Measurements from ENCODE around the gene PDZRN3. TPM values are rescaled to one million over a fixed set of nuclear protein-coding genes. Genes with fewer than 3 reads are reported as not detected.

The PDZRN3 gene
- total RNA-seq, 1 experiment from 2014 or later, result 0.24 TPM

- no peak overlapping the region for H3K27ac ChIP-seq (ENCODE audit: low read depth, low read length, poor library complexity, severe bottlenecking)
- ChIA-PET CTCF (no interaction called here), POLR2A (ENCODE audit: low non-redundant PET) (no interaction called here)
- no peak overlapping the region for H3K4me3 ChIP-seq (ENCODE audit: low read depth, low read length, poor library complexity, severe bottlenecking)
- no peaks in the 10 kb centered on the region for H3K4me1 ChIP-seq (ENCODE audit: insufficient read depth, low read length, poor library complexity, severe bottlenecking)
- intact Hi-C loops (cut with micrococcal nuclease; ENCODE audit: unreplicated experiment), result no loop called here
- no peaks in the 10 kb centered on the region for H3K36me3 ChIP-seq (ENCODE audit: insufficient read depth, low read length, poor library complexity, severe bottlenecking)
- no peaks in the 10 kb centered on the region for H3K9me3 ChIP-seq (ENCODE audit: low read depth, low read length, poor library complexity, severe bottlenecking)
- no peak for TF ChIP-seq EZH2 (IDR thresholded peaks at IDR 0.05; ENCODE audit: borderline replicate concordance, low read depth, low read length, poor library complexity, severe bottlenecking)
- TF ChIP-seq, protein P1, sequence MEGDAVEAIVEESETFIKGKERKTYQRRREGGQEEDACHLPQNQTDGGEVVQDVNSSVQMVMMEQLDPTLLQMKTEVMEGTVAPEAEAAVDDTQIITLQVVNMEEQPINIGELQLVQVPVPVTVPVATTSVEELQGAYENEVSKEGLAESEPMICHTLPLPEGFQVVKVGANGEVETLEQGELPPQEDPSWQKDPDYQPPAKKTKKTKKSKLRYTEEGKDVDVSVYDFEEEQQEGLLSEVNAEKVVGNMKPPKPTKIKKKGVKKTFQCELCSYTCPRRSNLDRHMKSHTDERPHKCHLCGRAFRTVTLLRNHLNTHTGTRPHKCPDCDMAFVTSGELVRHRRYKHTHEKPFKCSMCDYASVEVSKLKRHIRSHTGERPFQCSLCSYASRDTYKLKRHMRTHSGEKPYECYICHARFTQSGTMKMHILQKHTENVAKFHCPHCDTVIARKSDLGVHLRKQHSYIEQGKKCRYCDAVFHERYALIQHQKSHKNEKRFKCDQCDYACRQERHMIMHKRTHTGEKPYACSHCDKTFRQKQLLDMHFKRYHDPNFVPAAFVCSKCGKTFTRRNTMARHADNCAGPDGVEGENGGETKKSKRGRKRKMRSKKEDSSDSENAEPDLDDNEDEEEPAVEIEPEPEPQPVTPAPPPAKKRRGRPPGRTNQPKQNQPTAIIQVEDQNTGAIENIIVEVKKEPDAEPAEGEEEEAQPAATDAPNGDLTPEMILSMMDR (conservative IDR thresholded peaks at IDR 0.05; ENCODE audit: low read depth, low read length), result no peak
- no TSS peak for BruUV-seq (replicated peaks)
- DNase-seq (ENCODE audit: low spot score), result no peak
- H3K27me3 ChIP-seq (replicated peaks; ENCODE audit: insufficient read depth, low read depth, low read length, poor library complexity), result no peaks in the 10 kb centered on the region
These were observed 88.3 kb downstream of the PDZRN3 start for GRCh38 chr3:73536336-73536895.

DNA sequence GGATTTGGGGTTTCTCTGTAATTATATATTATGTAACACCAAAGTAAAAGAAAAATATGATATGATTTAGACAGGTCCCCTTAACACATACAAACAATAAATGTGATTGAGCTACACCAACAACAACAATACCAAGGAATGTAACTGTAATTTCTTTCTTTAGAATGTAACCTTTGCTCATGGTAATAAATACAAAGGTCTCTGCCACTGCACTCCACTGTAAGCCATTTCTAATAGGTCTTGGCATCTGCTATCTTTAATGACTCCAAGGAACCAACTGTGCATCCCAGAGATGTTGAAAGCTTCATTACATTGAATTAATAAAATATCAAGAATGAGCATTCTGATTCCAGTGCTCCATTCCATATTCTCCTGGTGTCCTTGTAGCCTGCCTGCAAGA lies 88.8 kb downstream of the PDZRN3 start:
- Histone ChIP-seq H3K4me1 (ENCODE audit: insufficient read depth, low read length, poor library complexity, severe bottlenecking) (no peaks in the 10 kb centered on the region), H3K27ac (ENCODE audit: low read depth, low read length, poor library complexity, severe bottlenecking) (no peak overlapping the region), H3K4me3 (ENCODE audit: low read depth, low read length, poor library complexity, severe bottlenecking) (no peak overlapping the region), H3K36me3 (ENCODE audit: insufficient read depth, low read length, poor library complexity, severe bottlenecking) (no peaks in the 10 kb centered on the region), H3K27me3 (replicated peaks; ENCODE audit: insufficient read depth, low read depth, low read length, poor library complexity) (no peaks in the 10 kb centered on the region), H3K9me3 (ENCODE audit: low read depth, low read length, poor library complexity, severe bottlenecking) (no peaks in the 10 kb centered on the region)
- no TSS peak for BruUV-seq (replicated peaks)
- POLR2A ChIA-PET (ENCODE audit: low non-redundant PET), result no interaction called here
- CTCF ChIA-PET, result no interaction called here
- intact Hi-C loops (cut with micrococcal nuclease; ENCODE audit: unreplicated experiment), result no loop called here
- DNase-seq (ENCODE audit: low spot score), result no peak
- TF ChIP-seq, protein P1 (conservative IDR thresholded peaks at IDR 0.05; ENCODE audit: low read depth, low read length), result no peak
- no peak for TF ChIP-seq EZH2 (IDR thresholded peaks at IDR 0.05; ENCODE audit: borderline replicate concordance, low read depth, low read length, poor library complexity, severe bottlenecking)

- no TSS peak for BruUV-seq (replicated peaks)
- ChIA-PET CTCF (no interaction called here), POLR2A (ENCODE audit: low non-redundant PET) (no interaction called here)
- Histone ChIP-seq H3K9me3 (ENCODE audit: low read depth, low read length, poor library complexity, severe bottlenecking) (no peaks in the 10 kb centered on the region), H3K4me1 (ENCODE audit: insufficient read depth, low read length, poor library complexity, severe bottlenecking) (no peaks in the 10 kb centered on the region), H3K36me3 (ENCODE audit: insufficient read depth, low read length, poor library complexity, severe bottlenecking) (no peaks in the 10 kb centered on the region), H3K27me3 (replicated peaks; ENCODE audit: insufficient read depth, low read depth, low read length, poor library complexity) (no peaks in the 10 kb centered on the region), H3K27ac (ENCODE audit: low read depth, low read length, poor library complexity, severe bottlenecking) (no peak overlapping the region), H3K4me3 (ENCODE audit: low read depth, low read length, poor library complexity, severe bottlenecking) (no peak overlapping the region)
- intact Hi-C loops (cut with micrococcal nuclease; ENCODE audit: unreplicated experiment), result no loop called here
- no peak for TF ChIP-seq EZH2 (IDR thresholded peaks at IDR 0.05; ENCODE audit: borderline replicate concordance, low read depth, low read length, poor library complexity, severe bottlenecking)
- TF ChIP-seq, protein P1 (conservative IDR thresholded peaks at IDR 0.05; ENCODE audit: low read depth, low read length), result no peak
- DNase-seq (ENCODE audit: low spot score), result no peak
These were observed 89.6 kb downstream of the PDZRN3 start for GRCh38 chr3:73535137-73535536.

All from A673 (cell line).